ENCODE results near the gene DCXR. TPM values are rescaled to one million over a fixed set of nuclear protein-coding genes. Genes with fewer than 3 reads are reported as not detected.

The DCXR gene
- total RNA-seq, 1 donor from 2014 or later = 51.8 TPM

- no peak for DNase-seq (ENCODE audit: low read depth, low spot score)
Observed at GRCh38 chr17:81998691-81999438, 38.6 kb downstream of the DCXR start.

- DNase-seq (ENCODE audit: low read depth, low spot score) = no peak
Observed at GRCh38 chr17:81998212-81998611, 39.3 kb downstream of the DCXR start.

- DNase-seq (ENCODE audit: low read depth, low spot score) = no peak
Observed at GRCh38 chr17:81996757-81997441, 40.6 kb downstream of the DCXR start.

- no peak for DNase-seq (ENCODE audit: low read depth, low spot score)
Observed at GRCh38 chr17:81996232-81996756, 41.2 kb downstream of the DCXR start.

- DNase-seq (ENCODE audit: low read depth, low spot score) = no peak
Observed at GRCh38 chr17:81995463-81996231, 41.9 kb downstream of the DCXR start.

- no peak for DNase-seq (ENCODE audit: low read depth, low spot score)
Observed at GRCh38 chr17:81994593-81995462, 42.7 kb downstream of the DCXR start.

- DNase-seq (ENCODE audit: low read depth, low spot score) = no peak
Observed at GRCh38 chr17:81993729-81994592, 43.5 kb downstream of the DCXR start.

- no peak for DNase-seq (ENCODE audit: low read depth, low spot score)
Observed at GRCh38 chr17:81992306-81993102, 45.0 kb downstream of the DCXR start.

GRCh38 chr17:81991684-81992305 lies 45.7 kb downstream of the DCXR start:
- no peak for DNase-seq (ENCODE audit: low read depth, low spot score)

GRCh38 chr17:81990836-81991683 lies 46.4 kb downstream of the DCXR start:
- no peak for DNase-seq (ENCODE audit: low read depth, low spot score)

- no peak for DNase-seq (ENCODE audit: low read depth, low spot score)
Observed at GRCh38 chr17:81987161-81987770, 50.2 kb downstream of the DCXR start.

GRCh38 chr17:81986606-81987005 lies 50.9 kb downstream of the DCXR start:
- no peak for DNase-seq (ENCODE audit: low read depth, low spot score)

Other genes starting within 250 kb of the DCXR start
- gene GCGR, start 233.5 kb downstream of the DCXR start, total RNA-seq = not detected in 2 replicates
- gene MCRIP1, start 204.4 kb downstream of the DCXR start, total RNA-seq = 95.8 and 149 TPM in 2 replicates
- not detected in 2 replicates for gene PPP1R27, start 202.6 kb downstream of the DCXR start, total RNA-seq
- 1,184 and 1,197 TPM in 2 replicates for gene P4HB, start 177.2 kb downstream of the DCXR start, total RNA-seq
- gene ARHGDIA, start 166.4 kb downstream of the DCXR start, total RNA-seq = 135 and 168 TPM in 2 replicates
- gene ALYREF, start 146.1 kb downstream of the DCXR start, total RNA-seq = 228 and 268 TPM in 2 replicates
- gene ANAPC11, start 146.0 kb downstream of the DCXR start, total RNA-seq = 114 and 167 TPM in 2 replicates
- 0.11 and 0.20 TPM in 2 replicates for gene NPB, start 135.5 kb downstream of the DCXR start, total RNA-seq
- 46.2 and 53.6 TPM in 2 replicates for gene PCYT2, start 126.3 kb downstream of the DCXR start, total RNA-seq
- gene SIRT7, start 119.5 kb downstream of the DCXR start, total RNA-seq = 19.1 and 28.3 TPM in 2 replicates
- gene MAFG, start 110.0 kb downstream of the DCXR start, total RNA-seq = 18.3 and 24.2 TPM in 2 replicates
- gene PYCR1, start 100.4 kb downstream of the DCXR start, total RNA-seq = 98.3 and 122 TPM in 2 replicates
- gene MYADML2, start 90.5 kb downstream of the DCXR start, total RNA-seq = not detected in 2 replicates
- gene NOTUM, start 76.5 kb downstream of the DCXR start, total RNA-seq = 0.07 TPM in 1 of 2 replicates, not detected in the other
- 20.4 and 25.5 TPM in 2 replicates for gene ASPSCR1, start 60.1 kb downstream of the DCXR start, total RNA-seq
- gene CENPX, start 14.8 kb downstream of the DCXR start, total RNA-seq = 39.0 and 40.9 TPM in 2 replicates
- 20.2 and 30.5 TPM in 2 replicates for gene LRRC45, start 14.4 kb downstream of the DCXR start, total RNA-seq
- 16.9 and 45.4 TPM in 2 replicates for gene RAC3, start 6.0 kb downstream of the DCXR start, total RNA-seq
- gene RFNG, start 14.1 kb upstream of the DCXR start, total RNA-seq = 25.7 and 29.9 TPM in 2 replicates
- gene GPS1, start 14.2 kb upstream of the DCXR start, total RNA-seq = 110 and 118 TPM in 2 replicates
- 66.1 and 84.1 TPM in 2 replicates for gene DUS1L, start 28.1 kb upstream of the DCXR start, total RNA-seq
- 98.9 and 106 TPM in 2 replicates for gene FASN, start 60.5 kb upstream of the DCXR start, total RNA-seq
- gene CCDC57, start 175.1 kb upstream of the DCXR start, total RNA-seq = 6.9 and 9.3 TPM in 2 replicates
- 101 and 137 TPM in 2 replicates for gene SLC16A3, start 191.3 kb upstream of the DCXR start, total RNA-seq
- gene CSNK1D, start 236.0 kb upstream of the DCXR start, total RNA-seq = 58.5 and 58.9 TPM in 2 replicates